HG03135 (cell line): ENCODE results near the gene MAGED2.
A peak's percentile ranks its signal among the peaks of the same experiment; 100 is the strongest.
"Not testable (repeated sequence)": the region's sequence is repeated elsewhere in the genome, so short reads cannot be mapped to it uniquely, and the experiment has no call there.

Source experiments
- ATAC-seq: cut with Tn5 transposase; IDR thresholded peaks from one replicate; pipeline ENCODE4 v1.9.1; 2021; ENCODE audit warnings: mild to moderate bottlenecking, moderate library complexity; ENCODE audit not compliant: unreplicated experiment

The MAGED2 gene

GRCh38 chrX:54807524-54808108 is at the start of gene MAGED2:
Gene MAGED2 (plus strand): TSS chrX:54807745. CDS start chrX:54809332, 1,587 bp downstream.
- no peak for ATAC-seq

- no peak for ATAC-seq
Measured at GRCh38 chrX:54758114-54759055, 49.2 kb upstream of the MAGED2 start.

- not testable (repeated sequence) for ATAC-seq
Measured at GRCh38 chrX:54774391-54775094, 33.0 kb upstream of the MAGED2 start.

GRCh38 chrX:54776061-54776460 is 31.5 kb upstream of the MAGED2 start:
- no peak for ATAC-seq

GRCh38 chrX:54776987-54777672 is 30.4 kb upstream of the MAGED2 start:
- ATAC-seq: no peak

- no peak for ATAC-seq
Measured at GRCh38 chrX:54785901-54786300, 21.6 kb upstream of the MAGED2 start.

- ATAC-seq: no peak
Measured at GRCh38 chrX:54786967-54787366, 20.6 kb upstream of the MAGED2 start.

GRCh38 chrX:54788446-54788845 is 19.1 kb upstream of the MAGED2 start:
- no peak for ATAC-seq

GRCh38 chrX:54789405-54789804 is 18.1 kb upstream of the MAGED2 start:
- not testable (repeated sequence) for ATAC-seq

GRCh38 chrX:54794028-54794427 is 13.5 kb upstream of the MAGED2 start:
- ATAC-seq: no peak

GRCh38 chrX:54794795-54795194 is 12.8 kb upstream of the MAGED2 start:
- no peak for ATAC-seq

GRCh38 chrX:54798137-54798536 is 9.4 kb upstream of the MAGED2 start, which contains the start of gene ITIH6:
Gene ITIH6 (minus strand): TSS chrX:54798255. CDS start chrX:54798210, 45 bp downstream.
- no peak for ATAC-seq

- ATAC-seq: no peak
Measured at GRCh38 chrX:54799046-54799445, 8.5 kb upstream of the MAGED2 start.

- ATAC-seq: peak; percentile 23
Measured at GRCh38 chrX:54808109-54808604, 612 bp downstream of the MAGED2 start.

- peak; percentile 81 for ATAC-seq
Measured at GRCh38 chrX:54808605-54809483, 1.3 kb downstream of the MAGED2 start.

GRCh38 chrX:54810532-54810931 is 3.0 kb downstream of the MAGED2 start:
- no peak for ATAC-seq

GRCh38 chrX:54811301-54811885 is 3.8 kb downstream of the MAGED2 start:
- ATAC-seq: no peak

GRCh38 chrX:54812306-54812705 is 4.8 kb downstream of the MAGED2 start:
- no peak for ATAC-seq

GRCh38 chrX:54817220-54817820 is 9.8 kb downstream of the MAGED2 start:
- ATAC-seq: no peak
